HUDEP-2 (cell line): ENCODE data around the gene AHRR.

Experiments used
- DNase-seq, 76 experiments: peaks; one replicate each; lab custom pipeline; 2025; ENCODE audit not compliant: unreplicated experiment in 76 of 76; lab: John Stamatoyannopoulos, UW

AHRR gene

DNA sequence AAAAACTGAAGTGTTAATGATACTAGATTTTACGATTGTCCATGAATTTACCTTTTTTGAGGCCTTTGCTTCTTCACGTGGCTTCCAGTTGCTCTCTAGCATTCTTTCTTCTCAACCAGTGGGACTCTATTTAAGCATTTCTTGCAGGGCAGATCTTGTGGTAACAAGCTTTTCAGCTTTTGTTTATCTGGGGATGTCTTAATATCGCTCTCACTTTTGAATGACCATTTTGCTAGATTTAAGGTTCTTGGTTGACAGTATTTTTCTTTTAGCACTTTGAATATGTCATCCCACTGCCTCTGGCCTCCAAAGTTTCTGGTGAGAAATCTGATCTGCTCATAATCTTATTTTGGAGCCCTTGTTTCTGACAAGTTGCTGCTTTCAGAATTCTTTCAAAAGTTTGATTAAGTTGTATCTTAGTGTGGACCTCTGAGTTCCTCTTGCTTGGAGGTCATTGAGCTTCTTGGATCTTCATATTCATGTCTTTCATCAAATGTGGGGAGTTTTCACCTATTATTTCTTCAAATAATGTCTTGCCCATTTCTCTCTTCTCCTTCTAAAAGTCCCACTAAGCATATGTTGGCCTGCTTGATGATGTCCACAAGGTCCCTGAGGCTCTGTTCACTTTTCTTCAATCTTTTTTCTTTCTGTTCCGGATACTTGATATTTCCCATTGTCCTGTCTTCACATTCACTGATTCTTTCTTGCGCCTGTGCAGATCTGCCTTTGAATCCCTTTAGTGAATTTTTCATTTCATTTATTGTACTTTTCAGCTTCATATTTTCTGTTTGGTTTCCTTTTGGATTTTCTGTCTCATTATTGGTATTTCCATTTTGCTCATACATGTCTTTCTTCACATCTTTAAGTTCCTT, 130.3 kb downstream of the AHRR start:
- DNase-seq = no peak

DNA sequence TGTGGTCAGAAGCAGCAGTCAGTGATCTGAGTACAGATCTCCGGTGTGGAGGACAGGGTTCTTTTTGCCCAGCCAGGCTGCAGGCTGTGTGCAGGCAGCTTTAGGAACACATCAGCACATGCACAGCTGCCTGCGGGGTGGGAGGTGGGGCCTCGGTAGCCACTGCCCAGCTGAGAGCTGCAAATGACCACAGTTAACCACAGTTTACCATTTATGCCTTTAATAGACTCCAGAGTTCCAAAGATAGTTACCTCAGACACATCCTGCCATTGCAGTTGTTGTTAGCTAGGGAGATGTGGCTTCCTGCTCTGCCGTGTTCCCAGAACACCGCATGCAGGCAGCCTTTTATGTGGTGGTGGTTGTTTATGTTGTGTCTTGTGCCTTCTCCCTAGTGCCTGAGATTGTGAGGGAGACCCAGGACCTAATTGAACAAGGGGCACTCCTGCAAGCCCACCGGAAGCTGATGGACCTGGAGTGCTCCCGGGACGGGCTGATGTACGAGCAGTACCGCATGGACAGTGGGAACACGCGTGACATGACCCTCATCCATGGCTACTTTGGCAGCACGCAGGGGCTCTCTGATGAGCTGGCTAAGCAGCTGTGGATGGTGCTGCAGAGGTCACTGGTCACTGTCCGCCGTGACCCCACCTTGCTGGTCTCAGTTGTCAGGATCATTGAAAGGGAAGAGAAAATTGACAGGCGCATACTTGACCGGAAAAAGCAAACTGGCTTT, 131.6 kb downstream of the AHRR start:
- no peak for DNase-seq

DNA sequence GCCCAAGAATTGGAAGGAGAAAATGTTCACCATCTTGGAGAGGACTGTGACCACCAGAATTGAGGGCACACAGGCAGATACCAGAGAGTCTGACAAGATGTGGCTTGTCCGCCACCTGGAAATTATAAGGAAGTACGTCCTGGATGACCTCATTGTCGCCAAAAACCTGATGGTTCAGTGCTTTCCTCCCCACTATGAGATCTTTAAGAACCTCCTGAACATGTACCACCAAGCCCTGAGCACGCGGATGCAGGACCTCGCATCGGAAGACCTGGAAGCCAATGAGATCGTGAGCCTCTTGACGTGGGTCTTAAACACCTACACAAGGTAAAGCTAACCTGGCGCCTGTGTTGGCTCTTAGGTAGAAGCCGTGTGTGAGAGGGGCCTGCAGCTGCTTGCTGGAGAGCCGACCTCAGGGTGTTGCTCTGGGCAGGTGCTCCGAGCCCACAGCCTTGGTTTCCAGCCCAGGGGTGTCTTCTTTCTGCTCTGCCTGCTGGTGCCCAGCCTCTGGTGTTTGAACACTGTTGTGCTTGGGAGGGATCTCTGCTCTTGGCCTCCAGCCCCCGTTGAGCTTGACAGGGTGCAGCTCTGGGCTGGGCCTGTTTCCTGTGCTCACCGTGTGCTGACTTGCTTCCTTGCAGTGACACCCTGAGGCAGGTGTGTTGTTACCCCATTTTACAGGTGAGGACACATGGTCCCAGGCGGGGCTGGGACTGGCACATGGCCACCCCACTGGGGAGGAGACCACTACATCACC, 132.4 kb downstream of the AHRR start:
- no peak for DNase-seq

DNA sequence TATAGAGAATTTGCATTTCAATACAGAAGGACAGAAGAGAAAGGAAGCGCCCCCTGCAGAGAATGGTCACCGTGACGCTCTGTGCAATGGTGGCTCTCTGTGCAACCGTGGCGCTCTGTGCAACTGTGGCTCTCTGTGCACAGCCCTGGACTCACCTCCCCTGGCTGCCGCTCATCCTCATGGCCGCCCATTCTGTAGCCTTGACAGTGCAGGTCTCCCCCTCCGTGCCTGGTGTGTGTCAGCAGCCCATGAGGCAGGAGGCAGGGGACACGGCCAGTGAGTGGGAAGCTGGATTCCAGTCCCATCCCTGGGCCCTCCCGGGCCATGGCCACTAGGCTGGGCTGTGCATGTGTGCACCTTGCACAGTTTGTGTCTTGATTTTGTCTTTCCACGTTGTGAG, 133.4 kb downstream of the AHRR start:
- no peak for DNase-seq

DNA sequence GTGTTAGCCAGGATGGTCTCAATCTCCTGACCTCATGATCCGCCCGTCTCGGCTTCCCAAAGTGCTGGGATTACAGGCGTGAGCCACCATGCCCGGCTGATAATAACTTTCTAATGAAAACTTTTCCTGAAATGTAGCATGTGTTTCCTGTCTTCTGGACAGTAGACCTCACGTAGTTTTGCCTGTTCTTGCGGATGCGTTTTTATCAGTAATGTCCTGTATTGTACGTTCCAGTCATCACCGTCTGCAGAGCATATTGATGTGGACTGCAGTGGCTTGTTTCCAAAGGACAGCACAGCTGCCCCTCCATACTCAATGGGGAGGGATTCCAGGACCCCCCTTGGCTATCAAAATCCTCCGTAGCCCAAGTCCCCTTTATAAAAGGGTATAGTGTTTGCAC, 134.3 kb downstream of the AHRR start:
- no peak for DNase-seq

DNA sequence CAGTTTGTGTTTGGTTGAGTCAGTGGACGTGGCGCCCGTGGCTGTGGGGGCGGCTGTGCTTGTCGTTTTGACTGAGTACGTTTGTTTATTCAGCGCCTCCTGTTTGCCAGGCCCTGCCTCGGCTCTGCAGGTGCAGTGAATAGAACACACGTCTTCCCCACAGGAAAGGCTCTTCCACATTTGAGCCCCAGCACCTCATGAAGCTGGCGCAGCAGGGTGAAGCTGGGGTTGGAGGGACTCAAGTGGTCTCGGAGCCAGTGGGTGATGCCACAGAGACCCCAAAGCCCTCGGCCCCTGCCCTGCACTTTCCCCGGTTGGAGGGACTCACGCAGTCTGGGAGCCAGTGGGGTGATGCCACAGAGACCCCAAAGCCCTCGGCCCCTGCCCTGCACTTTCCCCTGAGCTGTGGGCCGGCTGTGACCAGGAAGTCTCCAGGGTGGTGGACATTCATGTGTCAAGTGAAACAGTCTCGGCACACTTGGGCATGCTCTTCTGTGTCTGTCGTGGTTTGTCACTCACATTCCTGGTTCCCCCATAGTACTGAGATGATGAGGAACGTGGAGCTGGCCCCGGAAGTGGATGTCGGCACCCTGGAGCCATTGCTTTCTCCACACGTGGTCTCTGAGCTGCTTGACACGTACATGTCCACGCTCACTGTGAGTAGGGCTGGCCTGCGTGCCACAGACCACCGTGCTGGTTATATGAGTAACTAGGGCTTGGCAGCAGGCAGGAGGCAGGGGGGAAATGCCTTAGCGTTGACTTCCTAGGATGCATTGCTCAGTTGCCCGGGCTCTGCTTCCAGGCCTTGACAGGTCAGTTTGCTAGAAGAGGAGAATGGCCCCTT, 135.1 kb downstream of the AHRR start:
- DNase-seq = no peak

DNA sequence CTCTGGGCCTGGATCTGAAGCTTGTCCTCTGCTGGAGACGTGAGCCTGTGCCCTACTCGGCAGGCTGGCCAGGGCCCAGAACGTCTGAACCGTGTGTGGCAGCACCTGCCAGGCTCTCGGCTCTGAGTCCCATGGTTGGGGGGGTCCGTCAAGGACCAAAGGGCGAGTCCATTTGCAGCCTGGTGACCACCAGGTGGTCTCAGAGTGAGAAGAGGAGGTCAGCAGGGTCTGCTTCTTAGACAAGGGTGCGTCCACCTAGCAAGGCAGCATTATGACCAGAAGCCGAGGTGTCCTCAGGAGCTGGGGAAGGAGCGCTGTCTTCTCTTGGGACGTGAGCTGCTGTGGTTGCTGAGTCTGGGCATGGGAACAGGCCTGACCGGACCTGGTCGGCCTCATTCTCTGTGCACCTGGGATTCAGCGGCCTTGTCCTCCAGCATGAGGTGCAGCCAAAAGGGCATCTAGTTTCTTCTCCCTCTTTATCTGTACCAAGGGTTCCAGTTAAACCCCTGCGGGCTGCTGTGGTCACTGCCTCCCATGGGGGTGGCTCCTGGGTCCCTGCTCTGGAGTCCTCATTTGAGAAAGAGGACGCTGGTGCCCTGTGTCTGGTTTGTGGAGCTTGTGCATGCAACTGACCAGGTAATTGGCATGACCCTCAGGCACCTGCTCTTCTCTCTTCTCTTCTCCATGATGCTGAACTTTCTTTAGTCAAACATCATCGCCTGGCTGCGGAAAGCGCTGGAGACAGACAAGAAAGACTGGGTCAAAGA, 135.9 kb downstream of the AHRR start:
- no peak for DNase-seq

DNA sequence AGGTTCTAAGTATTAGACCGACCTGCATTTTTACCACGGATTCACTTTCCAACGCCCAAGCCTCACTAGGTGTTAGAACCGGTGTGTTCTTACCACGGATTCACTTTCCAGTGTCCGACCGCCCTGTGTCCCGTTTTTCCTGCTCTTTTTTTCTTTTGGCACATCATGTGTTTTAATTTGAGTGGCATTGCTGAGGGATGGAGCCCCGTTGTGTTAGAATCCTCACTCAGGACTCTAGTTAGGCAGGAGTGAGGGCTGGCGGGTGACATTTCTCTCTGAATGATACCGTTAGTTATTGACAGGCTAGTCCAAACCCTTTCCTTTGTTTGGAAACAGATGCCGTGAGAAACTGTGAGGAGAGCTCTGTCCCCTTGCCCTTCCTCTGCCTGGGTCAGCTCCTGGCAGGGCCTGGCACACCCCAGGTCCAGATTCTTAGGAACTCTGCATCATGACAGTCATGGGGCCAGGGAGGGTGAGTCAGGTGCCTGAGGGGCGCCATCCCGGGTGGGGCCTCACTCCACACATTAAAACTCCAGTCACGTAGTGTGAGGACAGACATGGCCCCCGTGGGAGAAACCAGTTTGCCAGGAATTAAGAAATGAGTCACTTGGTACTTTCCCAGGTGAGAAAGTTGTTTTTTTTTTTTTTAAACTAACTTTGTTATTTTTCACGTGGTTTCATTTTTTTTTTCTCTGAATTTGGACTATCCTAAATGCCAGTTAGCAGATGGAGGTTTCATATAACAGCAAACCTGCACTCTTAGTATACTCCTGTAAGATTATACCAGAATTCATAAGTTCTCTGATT, 137.2 kb downstream of the AHRR start:
- no peak for DNase-seq

DNA sequence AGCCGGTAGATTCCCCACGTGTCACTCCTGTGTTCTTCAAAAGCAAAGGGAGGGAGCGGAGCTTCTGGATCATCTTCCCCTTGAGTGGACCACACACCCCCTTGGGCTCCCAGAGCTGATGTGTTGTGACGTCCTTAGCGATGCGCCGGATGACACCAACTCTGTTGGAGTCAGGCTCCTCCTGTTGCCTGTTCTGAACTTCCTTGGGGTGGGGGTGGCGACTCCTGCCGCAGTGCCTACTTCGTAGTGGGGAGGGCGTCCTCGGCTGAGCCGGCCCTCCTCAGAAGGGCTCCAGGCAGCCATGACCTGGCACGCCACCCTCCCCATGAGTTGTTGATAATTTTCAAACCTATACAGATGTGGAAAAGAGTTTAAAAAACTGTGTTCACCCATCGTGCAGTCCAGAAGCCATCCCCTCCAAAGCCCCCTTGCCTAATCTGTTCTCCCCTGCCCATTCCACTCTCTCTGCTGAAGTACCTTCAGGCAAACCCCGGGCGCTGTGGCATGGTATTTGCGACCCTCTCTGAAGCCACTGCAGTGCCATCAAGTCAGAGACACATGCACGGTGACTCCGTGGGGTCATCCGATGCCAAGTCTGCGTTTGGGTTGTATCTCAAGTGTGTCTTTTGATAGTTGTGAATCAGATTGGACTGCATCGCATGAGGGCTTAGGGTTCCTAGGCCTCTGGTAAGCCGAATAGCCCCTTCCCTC, 138.2 kb downstream of the AHRR start:
- DNase-seq = no peak

DNA sequence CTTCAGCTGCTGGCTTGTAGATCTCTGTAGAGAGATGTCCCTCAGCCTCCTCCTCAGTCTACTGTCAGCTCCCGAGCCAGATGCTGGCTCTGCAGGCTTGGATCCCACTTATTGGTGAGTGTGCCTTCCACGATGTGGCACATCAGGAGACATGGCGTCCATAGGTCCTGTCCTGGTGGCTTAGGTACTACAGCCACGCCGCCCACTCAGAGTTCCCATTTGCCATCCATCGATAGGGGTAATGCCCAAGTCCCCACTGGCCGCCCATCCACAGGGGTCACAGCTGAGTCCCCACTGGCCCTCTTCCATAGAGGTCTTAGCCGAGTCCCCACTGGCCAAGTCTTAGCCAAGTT, 138.7 kb downstream of the AHRR start:
- DNase-seq = no peak

DNA sequence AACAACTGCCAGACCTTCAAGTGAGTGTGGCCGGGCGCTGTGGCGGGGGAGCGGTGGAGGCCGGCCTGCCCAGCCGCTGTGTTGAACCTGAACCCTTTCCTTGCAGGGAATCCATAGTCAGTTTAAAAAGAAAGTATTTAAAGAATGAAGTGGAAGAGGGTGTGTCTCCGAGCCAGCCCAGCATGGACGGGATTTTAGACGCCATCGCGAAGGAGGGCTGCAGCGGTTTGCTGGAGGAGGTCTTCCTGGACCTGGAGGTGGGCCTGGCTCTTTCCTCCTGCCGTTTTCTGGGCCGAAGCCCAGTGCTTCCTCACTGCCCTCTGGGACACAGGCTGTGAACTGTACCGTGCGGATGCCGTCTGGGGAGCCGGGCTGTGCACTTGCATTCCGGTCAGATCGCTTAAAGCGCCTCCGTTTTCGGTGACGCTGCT, 140.6 kb downstream of the AHRR start:
- no peak for DNase-seq

DNA sequence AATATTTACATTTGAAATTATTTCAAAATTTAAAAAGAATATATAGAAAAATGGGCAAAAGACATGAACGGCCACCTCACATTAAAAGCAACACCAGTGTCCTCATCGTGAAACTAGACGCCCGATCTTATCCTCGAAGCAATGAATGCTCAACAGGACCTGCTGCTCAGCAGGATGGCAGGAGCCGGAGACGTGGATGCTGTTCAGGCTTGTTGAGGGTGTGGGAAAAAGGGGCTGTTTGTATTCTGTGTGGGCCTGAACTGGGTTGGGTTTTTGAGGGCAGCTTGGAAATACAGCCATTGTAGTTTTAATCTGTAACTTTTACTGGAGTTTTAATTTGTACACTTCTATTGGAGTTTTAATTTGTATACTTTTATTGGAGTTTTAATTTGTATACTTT, 141.8 kb downstream of the AHRR start:
- DNase-seq = no peak

DNA sequence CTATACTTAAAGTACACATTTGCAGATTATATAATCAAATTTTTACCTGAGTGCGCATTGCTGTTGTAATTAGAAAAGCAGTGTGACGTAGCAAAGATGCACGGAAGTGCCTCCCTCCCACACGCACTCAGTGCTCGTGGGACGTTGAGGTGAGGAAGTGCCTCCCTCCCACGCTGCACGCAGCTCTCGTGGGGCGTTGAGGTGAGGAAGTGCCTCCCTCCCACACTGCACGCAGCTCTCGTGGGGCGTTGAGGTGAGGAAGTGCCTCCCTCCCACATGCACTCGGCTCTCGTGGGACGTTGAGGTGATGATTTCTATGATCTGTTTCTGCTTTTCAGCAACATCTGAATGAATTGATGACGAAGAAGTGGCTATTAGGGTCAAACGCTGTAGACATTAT, 142.4 kb downstream of the AHRR start:
- DNase-seq = no peak

DNA sequence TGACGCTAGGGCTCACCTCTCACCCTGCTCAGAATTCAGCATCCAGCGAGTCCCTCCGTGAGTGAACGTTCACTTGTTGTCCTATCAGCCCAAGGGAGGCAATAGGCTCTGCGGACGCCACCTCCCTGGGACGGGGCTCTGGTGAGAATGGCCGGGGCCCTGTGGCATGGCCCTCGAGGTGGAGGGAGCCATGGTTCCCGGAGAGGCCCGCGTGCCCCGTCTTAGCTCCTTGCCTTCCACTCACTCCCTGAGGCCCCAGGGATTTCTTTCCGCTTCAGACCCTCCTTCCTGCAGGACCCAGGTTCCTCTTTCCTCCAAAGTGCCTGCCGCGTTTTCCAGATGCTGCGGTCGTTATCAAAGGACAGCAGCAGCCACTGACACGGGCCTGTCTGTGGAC, 142.9 kb downstream of the AHRR start:
- DNase-seq = no peak

DNA sequence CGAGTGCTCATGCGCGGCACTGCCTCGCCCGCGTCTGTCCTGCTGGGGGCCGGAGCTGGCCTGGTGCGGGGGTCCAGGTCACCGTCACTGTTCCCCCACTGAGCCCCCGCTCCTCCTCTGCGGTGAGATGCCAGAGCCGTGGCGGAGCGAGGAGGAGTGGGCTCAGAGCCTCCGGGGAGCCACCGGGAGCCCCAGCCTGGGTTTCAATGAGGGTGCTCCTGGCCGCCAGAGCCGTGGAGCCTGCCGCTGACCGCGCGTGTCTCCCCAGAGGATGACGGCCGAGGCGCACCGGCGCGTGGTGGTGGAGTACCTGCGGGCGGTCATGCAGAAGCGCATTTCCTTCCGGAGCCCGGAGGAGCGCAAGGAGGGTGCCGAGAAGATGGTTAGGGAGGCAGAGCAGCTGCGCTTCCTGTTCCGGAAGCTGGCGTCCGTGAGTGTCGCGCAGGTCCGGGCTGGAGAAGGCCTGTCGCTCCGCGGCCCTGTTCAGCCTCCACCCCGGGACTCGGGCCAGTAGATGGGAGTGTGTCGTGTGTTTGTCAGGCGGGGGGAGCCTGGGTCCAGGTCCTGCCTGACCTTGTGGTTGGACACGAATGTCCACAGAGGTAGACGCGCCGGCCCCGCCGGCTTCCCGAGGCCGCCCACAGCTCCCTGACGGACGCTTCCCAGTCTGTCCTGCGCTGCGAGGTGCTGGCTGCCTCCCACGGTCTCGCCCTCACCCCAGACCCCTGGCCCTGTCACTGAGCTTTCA, 143.5 kb downstream of the AHRR start:
- no peak for DNase-seq

DNA sequence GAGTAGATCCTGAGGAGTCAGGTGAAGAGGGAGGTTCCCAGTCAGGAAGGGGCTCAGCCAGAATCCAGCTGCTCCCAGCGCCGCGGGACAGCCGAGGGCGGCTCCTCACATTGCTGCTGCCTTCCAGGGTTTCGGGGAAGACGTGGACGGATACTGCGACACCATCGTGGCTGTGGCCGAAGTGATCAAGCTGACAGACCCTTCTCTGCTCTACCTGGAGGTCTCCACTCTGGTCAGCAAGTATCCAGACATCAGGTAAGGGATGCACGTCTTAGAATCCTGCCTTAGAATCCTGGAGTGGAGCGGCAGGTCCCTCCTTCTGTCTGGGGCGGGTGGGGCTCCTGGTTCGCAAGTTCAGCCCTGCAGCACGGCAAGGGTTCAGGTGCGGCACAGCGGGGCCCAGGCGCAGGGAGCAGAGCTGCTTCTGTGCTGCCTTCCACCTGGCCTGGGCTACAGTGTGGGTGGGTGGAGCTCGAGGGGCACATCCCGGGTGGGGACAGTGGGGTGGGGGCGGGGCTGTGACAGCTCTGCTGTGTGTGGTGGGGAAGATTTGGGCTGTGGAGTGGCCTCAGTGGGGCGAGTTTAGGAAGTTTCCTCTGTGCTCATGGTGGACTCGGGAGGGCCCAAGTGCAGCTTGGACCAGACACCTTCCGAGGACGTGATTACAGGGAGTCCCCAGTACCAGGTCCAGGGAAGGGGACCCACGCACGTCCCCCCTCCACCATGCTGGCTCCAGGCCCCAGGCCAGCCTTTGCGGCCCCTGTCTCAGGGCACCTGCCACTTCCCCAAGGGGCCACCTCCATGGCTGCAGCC, 144.3 kb downstream of the AHRR start:
- DNase-seq = no peak
